HG02970 (cell line): Measurements from ENCODE around the gene CD300LB.
"Not testable (repeated sequence)": the region's sequence is repeated elsewhere in the genome, so short reads cannot be mapped to it uniquely, and the experiment has no call there.

Experiments used
- ATAC-seq: cut with Tn5 transposase; IDR thresholded peaks from one replicate; pipeline ENCODE4 v1.9.1; 2021; ENCODE audit warnings: mild to moderate bottlenecking, moderate library complexity, moderate number of reproducible peaks; ENCODE audit not compliant: unreplicated experiment, low FRiP score

Gene CD300LB

DNA sequence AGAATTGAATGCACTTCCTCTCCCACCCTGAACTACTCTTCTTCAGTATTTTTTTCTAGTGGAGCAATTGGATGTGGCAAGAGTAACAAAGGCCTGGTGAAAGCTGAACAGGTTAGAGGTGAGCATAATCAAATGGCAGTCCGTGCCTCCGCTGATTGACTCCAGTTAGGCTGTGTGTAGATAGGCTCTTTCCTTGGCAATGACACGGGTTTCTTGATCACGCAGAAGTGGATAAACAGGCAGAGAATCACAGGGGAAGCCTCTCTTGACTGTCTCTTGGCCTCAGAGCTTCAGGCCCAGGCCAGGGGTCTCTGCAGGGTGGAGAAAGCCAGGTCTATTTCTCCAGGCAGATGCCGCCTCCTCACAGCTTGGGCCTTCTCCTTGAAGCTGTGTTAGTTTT is 4.2 kb downstream of the CD300LB start:
- no peak for ATAC-seq

DNA sequence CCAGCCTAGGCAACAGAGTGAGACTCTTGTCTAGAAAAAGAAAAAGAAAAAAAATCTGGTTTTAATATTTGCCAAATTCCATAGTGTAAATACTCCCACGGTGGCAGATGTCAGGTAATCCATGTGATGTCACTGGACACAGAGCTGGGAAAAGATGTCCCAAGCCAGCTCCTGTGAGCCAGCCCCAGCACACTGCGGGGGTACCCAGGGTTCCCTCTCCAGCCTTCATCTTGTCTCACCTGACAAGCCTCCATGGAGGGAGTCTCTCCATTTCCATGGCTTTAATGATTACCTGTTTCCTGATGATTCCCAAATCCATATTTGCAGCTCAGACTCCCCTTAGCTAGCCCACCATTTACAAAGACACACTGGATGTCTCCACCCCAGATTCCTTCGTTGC is 4.6 kb downstream of the CD300LB start:
- no peak for ATAC-seq

- no peak for ATAC-seq
Observed at GRCh38 chr17:74525781-74526288, 5.4 kb downstream of the CD300LB start.

DNA sequence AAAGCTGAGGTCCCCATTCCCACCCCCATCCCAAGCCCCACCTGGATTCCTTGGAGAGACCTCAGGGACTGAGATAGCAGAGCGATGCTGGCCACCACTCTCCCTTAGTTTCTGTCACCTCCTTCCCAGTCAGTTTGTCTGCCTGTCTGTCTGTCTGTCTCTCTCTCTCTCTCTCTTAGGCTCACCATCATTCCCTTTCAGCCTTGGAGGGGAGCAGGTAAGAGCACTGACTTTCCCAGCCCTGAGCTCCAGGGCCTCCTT is 5.9 kb downstream of the CD300LB start:
- no peak for ATAC-seq

DNA sequence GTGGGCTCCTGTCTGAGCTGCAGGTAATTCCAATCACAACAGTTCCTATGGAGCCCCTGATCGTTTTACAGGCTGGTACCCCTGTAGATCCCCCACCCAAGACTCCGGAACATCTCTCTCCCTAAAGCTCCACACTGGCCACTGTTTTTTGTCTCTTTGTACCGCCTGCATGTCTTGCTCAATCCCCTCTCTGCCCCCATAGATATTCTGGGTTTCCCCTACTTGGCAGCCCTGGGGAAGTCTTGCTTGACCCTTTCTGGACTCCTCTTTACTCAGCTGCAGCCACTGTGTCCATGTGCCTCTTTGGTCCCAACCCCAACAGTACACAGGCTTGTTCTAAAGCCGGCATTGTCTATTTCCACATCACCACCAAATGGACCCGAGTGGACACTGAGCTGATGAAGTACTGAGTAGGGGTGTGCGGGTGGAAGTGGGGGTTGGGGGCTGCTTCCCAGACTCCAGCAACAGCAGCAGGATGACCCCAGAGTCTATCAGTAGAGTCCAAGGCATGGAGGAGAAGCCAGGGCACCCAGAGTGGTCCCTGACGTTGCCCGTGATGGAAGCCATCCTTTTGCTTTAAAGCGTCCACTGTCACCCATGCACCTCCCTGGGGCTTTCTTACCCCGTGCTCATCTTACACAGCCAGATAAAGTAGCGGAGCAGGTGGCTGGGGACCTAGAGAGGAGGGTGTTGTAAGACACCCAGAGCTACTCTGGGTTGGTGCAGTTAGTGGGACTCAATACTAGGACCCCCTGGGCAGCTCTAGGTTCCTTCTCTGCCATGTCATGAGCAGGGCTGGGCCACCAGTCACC is 6.4 kb downstream of the CD300LB start:
- ATAC-seq: no peak

GRCh38 chr17:74523308-74523707 is 8.0 kb downstream of the CD300LB start:
- ATAC-seq: no peak

- ATAC-seq: no peak
Observed at GRCh38 chr17:74522381-74523105, 8.7 kb downstream of the CD300LB start.

DNA sequence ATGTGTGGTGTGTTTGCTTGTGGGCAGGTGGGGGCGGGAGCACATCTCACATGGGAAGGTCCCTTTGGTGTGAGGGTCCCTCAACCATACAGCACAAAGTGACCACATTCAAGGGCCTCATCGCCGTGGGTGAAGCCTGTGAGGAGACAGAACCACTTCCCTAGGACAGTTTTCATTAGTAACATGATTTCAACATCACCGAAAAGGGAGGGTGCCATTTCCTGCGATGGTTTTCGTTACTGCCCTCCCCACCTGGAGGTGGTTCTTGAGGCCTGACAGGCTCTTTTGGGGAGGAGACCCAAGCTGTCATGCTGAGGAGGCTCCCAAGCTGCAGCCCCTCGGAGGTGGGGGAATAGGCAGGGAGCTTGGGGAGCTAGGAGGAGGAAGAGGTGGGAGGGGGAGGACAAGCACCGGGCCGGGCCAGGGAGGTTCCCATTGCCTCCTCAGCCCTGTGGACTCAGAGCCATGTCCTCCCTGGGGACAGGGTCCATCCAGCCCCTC is 9.5 kb downstream of the CD300LB start:
- no peak for ATAC-seq

DNA sequence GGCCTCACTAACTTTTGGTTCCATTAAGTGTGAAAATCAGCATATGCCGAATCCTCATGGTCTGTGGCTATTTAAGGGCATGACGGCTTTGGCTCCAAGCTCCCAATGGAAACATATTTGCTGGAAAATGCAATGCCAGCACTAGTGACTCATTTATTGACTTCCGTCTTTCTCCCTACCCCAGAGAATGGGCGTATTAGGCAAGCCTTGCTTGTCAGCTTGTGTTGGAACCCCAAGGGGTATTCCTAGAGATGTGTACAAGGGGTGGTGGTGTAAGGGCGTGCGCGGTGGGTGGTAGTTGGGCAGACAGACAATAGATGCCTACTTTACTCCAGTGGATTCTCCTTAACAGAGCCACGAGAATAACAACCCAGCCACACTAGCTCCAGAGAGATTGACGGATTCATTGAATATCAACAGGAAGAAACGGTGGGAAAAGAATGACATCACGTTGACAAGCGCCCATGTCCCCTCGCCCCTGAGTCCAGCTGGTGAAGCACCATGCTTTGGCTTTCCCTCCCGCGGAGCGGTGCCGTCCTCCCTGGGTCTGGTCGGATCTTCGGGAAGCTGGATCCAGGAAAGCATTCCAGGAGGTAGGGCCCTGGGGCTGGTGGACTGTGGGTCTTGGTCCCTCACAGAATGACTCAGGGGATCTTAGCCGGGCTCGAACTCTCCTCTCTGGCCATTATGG is 10.3 kb downstream of the CD300LB start:
- ATAC-seq: no peak

DNA sequence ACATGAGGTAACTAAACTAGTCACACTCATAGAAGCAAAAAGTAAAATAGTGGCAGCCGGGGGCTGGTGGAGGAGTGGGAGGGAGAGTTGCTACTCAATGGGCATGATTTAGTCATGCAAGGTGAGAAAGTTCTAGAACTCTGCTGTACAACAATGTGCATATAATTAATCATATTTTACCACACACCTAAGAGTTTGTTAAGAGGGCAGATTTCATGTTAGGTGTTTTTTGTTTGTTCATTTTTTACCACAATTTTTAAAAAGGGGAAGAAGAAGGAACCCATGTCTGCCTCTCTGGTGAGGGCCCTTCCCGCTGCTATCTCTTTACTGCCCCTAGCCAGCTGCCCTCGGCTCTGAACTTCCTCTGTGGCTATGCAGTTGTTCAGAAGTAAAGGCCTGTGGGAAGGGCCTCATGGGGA is 11.2 kb downstream of the CD300LB start:
- ATAC-seq: no peak

DNA sequence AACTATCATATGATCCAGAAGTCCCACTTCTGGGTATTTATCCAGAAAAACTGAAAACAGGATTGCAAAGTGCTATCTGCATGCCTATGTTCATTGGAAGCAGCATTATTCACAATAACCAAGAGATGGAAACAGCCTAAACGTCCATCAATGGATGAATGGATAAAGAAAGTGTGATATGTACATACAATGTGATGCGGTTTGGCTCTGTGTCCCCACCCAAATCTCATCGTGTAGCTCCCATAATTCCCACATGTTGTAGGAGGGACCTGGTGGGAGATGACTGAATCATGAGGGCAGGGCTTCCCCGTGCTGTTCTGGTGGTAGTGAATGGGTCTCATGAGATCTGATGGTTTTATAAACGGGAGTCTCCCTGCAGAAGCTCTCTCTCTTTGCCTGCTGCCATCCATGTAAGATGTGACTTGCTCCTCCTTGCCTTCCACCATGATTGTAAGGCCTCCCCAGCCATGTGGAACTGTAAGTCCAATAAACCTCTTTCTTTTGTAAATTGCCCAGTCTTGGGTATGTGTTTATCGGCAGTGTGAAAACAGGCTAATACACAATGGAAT is 12.8 kb downstream of the CD300LB start:
- not testable (repeated sequence) for ATAC-seq

DNA sequence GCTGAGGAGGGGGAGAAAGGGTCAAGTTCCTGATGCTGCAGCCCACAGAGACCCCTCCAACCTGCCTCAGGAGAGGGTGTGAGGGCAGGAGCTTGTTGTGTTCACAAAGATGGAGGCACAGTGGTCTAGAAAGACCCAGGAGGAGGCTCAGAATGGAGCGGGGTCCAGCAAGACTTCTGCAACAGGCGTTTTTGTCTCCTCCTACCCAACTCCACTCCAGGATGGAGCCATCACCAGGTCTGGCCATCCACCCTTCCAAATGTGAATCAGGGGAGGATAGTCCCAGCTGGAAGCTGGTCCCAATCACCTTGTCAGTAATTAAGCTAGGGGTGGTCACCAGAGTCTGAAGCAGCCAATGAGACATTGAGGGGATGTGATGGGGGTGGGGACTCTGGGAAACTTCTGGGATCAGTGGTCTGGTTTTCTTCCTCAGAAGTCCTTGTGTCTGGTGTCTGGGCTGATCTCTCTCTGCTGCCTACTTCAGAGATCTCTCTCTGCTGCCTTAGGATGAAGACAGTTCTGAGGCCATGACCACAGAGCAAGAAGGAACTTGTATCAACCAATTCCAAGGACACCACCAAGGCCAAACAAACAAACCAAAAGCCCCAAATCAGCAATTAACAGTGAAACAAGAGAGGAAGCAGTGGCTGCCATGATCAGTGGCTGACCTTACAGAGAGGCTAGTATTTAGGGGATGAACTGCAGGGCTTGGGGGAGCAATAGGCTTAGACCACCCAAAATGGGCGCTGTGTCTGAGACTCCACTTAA is 14.5 kb downstream of the CD300LB start:
- ATAC-seq: no peak

- ATAC-seq: no peak
Observed at GRCh38 chr17:74515941-74516340, 15.3 kb downstream of the CD300LB start.

DNA sequence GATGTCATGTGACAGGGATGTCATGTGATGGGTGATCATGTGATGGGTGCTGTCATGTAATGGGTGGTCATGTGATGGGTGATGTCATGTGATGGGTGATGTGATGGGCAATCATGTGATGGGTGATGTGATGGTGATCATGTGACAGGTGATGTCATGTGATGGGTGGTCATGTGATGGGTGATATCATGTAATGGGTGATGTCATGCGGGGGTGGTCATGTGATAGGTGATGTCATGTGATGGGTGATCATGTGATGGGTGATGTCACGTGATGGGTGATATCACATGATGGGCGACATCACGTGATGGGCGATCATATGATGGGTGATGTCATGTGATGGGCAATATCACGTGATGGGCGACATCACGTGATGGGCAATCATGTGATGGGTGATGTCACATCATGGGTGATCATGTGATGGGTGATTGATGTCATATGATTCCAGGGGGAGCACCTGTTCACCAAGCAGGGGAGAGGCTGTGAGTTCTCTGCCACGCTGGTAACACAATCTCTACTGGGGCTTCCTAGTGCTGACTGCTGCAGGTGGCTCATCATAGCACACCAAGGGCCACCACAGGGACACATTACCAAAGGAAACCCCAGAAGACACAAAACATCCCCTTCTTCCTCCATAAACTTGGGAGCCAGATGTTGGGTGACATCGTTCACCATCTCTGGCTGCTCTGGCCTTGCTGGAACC is 16.5 kb downstream of the CD300LB start:
- no peak for ATAC-seq

GRCh38 chr17:74513987-74514631 is 17.2 kb downstream of the CD300LB start:
- ATAC-seq: no peak

- no peak for ATAC-seq
Observed at GRCh38 chr17:74512624-74513091, 18.6 kb downstream of the CD300LB start.

GRCh38 chr17:74512036-74512435 is 19.2 kb downstream of the CD300LB start:
- no peak for ATAC-seq

- ATAC-seq: no peak
Observed at GRCh38 chr17:74508156-74508555, 23.1 kb downstream of the CD300LB start.

DNA sequence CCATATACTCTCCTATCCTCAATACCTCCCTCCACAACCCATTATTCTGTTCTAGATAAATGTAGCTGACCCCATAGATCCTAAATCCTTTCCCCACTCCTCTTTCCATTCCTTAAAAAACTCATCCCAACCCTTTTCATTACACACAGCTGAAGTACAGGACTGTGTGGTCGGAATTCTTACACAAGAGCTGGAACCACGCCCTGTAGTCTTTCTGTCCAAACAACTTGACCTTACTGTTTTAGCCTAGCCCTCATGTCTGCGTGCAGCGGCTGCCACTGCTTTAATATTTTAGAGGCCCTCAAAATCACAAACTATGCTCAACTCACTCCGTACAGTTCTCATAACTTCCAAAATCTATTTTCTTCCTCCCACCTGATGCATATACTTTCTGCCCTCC is 27.3 kb downstream of the CD300LB start:
- ATAC-seq: not testable (repeated sequence)
